Skin epidermis (tissue), 12 donors: ENCODE results near the gene ZNF785.
A peak's percentile ranks its signal among the peaks of the same experiment; 100 is the strongest.
"Not testable (repeated sequence)": the region's sequence is repeated elsewhere in the genome, so short reads cannot be mapped to it uniquely, and the experiment has no call there.

ENCODE experiments used
- H3K27ac ChIP-seq, 21 experiments: fragments of 200-600 bp; sonication (generic) in 11 of 21; one replicate each; pipeline ENCODE4 v1.5.0; 2020; ENCODE audit warnings: mild to moderate bottlenecking in 3 of 21, inconsistent platforms in 2 of 21, moderate library complexity in 2 of 21
- H3K4me3 ChIP-seq, 7 experiments: fragments of 200-600 bp; sonication (generic) in 2 of 7; one replicate each; pipeline ENCODE4 v1.5.0; 2020; ENCODE audit warnings: inconsistent platforms in 2 of 7, mild to moderate bottlenecking in 2 of 7, moderate library complexity in 1 of 7

The ZNF785 gene

DNA sequence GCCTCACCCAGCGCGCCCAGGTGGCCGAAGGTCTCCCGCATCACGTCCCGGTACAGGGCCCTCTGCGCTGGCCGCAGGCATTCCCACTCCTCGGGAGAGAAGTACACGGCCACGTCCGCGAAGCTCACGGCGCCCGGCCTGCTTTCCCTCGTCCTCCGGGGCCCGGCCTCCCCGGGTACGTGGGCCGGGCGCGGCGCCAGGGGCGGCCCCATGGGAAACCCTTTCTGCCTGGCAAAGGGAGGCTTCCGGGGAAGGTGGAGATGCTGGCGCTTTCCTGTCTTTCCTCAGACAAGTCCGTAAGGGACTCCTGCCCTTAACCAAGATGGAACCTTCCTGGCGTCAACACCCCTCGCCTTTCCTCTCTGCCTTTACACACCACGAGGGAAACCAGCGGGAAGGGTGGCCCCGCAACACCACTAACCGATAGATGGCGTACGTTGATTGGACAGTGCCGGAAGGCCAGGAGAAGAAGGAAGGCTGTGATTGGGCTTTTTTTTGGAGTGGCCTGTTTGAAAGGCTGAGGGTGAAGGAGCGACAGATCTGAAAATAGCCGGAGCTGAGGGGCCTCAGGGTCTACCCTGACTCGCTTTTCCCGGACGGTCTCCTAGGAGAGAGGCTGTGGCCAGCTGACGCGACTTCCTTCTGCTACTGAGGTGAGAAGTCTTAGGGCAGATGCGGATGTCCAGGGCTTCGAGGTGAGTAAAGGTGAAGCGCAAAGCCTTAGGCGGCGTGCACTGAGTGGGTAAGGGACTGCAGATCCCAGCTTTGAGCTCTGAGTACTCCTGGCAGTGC, at the start of gene ZNF785:
TSS of gene ZNF785 (minus strand) at position 298 of the 792 bp plus-strand sequence. CDS start at position 212, 86 bp downstream.
- H3K4me3 ChIP-seq, result peak within 1 kb of the TSS; percentile 58 to 84 (median 70)

DNA sequence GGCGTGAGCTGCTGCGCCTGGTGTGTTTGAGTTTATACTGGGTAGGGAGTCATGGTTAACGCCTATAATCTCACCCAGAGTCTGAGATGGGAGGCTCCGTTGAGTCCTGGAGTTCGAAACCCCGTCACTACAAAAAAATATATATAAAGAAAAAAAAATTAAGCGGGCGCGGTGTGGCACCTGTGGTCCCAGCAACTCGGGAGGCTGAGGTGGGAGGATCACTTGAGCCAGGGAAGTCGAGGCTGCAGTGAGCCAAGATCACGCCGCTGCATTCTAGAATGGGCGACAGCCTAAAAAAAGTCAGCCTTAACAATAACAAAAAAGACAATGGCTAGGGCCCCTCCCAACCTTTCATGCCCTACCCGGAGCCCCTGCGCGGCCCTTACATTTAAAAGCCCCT, 48.0 kb upstream of the ZNF785 start:
- peak overlapping the region; percentile 41 to 68 (median 57) for H3K4me3 ChIP-seq
- H3K27ac ChIP-seq, result peak overlapping the region; percentile 59 to 94 (median 84)

More for the DNA sequence above, at the start of gene ZNF785:
- H3K27ac ChIP-seq, result peak within 1 kb of the TSS; percentile 64 to 97 (median 92)

DNA sequence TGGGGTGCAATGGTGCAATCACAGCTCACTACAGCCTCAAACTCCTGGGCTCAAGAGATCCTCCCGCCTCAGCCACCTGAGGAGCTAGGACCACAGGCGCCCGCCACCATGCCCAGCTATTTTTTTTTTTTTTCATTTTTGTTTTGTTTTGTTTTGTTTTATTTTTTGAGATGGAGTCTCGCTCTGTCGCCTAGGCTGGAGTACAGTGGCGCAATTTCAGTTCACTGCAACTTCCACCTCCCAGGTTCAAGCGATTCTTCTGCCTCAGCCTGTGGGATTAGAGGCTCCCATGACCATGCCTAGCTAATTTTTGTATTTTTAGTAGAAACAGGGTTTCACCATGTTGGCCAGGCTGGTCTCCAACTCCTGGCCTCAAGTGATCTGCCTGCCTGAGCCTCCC, 47.0 kb upstream of the ZNF785 start:
- H3K4me3 ChIP-seq, H3K27ac ChIP-seq: not testable (repeated sequence)

DNA sequence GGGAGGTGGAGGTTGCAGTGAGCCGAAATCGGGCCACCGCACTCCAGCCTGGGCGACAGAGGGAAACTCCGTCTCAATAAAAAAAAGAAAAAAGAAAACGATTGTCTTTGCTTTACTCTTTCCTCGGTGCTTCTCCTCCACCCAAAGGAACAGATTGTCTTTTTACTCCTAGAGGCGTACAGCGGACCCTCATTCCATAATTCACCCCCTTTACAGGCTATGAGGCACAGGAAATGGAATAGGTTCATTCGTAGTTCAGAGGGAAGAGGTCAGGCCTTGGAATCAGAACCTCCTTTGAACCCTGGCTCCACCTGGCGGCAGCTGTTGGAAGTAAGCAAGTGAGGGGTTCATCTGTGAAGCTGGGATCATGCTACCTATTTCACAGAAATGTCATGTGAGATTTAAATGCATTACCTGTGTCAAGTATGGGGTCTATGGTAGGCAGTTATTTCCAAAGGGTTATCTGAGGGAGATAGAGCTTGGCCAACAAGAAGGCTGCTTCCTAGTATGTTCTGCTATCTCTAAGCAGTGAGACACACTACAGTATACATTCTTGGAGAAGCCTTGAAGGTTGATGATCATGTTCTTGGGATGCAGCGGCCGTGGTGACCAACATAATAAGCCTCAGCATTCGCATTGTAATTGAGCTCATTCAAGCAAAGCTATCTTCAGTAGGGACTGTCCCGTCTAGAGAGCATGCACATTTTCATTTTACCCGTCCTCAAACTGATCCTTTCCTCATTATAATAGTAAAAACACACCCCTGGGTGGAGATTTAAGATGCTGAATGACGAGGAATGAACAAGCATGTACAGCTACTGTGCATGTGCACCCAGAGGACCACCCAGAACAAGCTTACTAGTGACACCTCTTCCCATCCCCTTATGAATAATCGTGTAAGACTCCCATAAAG, 43.4 kb upstream of the ZNF785 start:
- H3K27ac ChIP-seq, result no peak overlapping the region
- H3K4me3 ChIP-seq, result peak overlapping the region in 1 of 7 experiments; percentile 16

DNA sequence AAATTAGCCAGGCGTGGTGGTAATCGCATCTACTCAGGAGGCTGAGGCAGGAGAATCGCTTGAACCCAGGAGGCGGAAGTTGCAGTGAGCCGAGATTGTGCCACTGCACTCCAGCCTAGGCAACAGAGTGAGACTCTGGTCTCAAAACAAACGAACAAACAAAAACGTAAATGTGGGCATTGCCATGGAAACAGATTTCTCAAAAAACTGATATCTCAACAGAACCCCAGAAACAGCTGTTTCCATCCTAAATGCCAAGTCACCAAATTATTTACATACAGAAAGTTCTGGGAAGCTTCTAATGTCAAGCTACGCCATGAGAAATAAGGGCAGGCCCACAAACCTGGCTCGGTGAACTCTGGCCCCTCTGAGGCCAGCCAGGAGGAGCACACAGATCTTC, 40.7 kb upstream of the ZNF785 start:
- Histone ChIP-seq H3K4me3 (no peak overlapping the region), H3K27ac (no peak overlapping the region)

DNA sequence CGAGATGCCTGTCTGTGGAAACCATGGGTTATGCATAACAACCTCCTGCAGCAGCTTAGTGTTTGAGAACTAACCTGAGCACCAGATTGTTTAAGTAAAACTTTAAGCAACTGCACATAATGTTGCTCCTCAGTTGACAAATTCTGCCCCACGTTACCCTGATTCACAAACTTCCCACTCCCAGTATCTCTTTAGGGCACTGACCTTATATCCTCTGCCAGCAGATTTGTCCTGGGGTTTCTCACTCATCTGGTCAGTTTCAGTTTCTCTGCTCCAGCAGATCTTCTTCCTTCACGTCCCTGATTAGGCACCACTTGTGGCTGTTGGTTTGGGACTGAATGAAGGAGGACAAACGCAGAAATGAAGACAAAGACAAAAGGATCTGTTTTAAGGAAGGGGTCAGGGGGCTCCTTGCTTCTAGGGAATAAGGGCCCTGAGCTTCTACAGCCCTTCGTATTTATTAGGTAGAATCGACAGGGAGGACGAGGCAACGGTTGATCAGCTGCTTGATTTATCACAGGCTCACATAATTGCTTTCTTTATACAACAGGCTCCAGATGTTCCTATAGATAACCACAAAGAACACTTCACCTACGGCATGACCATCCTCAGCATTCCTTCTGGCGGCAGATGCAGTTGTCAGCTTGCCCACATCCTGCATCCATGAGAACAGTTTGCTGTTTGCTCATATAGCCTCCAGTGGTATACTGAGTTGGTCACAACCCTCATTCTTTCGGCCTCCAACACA, 38.2 kb upstream of the ZNF785 start:
- H3K4me3 ChIP-seq, result no peak overlapping the region
- H3K27ac ChIP-seq, result no peak overlapping the region

DNA sequence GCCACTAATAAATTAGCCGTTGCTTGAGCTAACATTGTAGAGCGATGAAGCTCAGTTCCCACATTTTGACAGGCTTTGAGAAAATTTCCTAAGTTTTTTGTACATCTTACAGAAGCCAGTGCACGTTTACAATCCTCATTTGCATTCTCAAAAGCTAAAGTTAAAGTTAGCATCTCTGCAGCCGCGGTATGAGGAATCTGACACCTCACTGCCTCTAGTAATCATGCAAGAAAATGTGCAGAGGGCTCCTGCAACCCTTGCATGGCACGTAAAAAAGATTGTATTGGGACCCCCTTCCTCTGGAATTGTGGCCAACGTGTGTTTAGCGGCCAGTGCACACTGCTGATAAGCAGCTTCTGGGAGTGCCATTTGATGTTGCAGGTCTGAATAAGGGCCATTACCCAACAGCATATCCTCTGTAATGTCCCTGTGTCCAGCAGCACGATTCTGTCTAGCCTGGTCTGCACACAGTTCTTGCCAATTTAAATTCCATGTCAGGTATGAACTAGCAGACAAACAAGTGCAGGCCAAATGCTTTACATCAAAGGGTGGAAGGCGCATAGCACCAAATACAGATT, 37.0 kb upstream of the ZNF785 start:
- no peak overlapping the region for H3K4me3 ChIP-seq

DNA sequence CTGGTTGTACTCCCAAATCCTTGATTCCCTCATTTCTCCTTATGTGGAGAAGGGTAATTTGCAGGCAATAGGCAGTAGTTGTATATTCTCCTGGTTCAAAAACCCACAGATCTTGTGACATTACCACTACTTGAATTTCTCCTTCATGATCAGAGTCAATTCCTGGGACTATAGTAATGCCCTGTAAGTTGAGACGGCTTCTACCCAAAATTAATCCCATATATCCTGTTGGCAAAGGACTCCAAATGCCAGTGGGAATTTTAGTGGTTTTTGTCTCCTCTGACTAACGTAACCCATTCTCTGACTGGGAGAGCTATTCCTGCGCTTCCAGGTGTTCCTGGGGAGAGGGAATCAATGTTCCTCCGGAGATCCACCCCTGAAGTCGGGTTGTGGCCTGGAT, 36.3 kb upstream of the ZNF785 start:
- Histone ChIP-seq H3K27ac (peak overlapping the region in 1 of 21 experiments; percentile 3), H3K4me3 (no peak overlapping the region)

More for the DNA sequence above, 37.0 kb upstream of the ZNF785 start:
- no peak overlapping the region for H3K27ac ChIP-seq

DNA sequence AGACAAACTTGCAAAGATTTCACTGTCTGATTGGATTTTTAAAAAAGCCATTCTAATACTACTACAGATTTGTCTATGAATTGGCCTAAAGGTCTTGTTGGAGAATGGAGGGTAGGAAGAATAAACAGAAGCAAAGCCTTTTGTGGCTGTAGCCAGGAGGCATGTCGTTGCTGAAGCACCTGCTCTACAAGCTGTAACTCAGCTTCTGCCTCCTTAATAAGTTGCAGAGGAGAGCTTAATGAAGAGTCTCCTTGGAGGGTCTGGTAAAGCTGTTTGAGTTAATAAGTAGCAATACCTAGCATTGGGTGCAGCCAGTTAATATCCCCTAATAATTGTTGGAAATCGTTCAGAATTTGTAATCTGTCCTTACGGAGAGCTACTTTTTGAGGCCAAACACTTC, 34.7 kb upstream of the ZNF785 start:
- no peak overlapping the region for H3K4me3 ChIP-seq
- H3K27ac ChIP-seq, result no peak overlapping the region

DNA sequence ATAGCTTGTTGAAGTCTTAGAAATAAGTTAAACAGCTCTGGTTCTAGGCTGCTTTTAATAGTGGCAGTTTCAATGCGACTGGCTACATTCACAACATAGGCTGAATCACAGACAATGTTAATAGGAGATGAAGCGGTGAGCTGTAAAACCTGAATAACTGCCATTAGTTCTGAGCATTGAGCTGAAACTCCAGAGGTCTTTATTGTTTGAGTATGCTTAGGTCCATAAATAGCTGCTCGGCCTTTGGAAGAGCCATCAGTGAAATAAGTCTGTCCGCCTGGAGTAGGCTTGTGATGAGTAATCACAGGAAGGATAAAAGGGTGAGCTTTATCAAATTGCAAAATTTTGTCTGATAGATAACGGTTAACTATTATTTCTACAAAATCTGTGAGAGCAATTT, 34.1 kb upstream of the ZNF785 start:
- Histone ChIP-seq H3K4me3 (no peak overlapping the region), H3K27ac (peak overlapping the region in 1 of 21 experiments; percentile 17)

DNA sequence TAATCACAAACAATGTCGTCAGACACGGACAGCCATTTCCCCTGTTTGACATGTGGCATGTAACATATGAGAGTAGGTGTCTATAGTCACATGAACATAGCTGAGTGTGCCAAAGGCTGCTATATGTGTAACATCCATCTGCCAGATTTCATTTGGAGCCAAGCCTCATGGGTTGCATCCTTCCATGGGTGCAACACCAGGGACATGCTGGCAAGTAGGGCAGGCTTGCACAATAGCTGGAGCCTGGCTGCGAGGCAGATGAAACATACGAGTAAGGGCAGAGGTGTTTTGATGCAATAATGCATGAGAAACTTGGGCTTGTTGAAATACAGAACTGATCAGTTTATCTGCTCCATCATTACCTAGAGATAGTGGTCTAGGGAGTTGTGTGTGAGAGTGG, 33.7 kb upstream of the ZNF785 start:
- H3K4me3 ChIP-seq, result no peak overlapping the region
- H3K27ac ChIP-seq, result peak overlapping the region in 1 of 21 experiments; percentile 17

DNA sequence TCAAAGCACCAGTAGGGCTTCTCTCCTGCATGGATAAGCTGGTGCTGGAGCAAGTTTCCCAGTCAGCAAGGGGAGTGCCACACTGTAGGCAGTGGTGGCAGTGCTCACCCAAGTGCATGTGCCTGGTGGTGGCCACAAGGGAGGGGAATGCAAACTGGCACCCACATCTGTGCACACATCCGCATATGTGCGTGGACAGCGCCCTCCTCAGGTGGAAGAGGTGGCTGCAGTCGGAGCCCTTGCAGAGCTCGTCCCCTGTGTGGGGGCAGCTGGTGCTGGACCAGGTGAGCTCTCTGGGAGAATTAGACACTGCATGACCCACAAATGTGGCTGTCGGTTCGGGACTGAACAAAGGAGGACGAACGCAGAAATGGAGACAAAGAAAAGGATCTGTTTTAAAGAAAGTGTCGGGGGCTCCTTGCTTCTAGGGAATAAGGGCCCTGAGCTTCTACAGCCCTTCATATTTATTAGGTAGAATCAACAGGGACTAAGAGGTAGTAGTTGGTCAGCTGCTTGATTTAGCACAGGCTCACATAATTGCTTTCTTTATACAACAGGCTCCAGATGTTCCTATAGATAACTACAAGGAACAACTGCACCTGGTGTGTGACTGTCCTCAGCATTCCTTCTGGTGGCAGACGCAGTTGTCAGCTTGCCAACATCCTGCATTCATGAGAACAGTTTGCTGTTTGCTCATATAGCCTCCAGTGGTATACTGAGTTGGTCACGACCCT, 30.0 kb upstream of the ZNF785 start:
- Histone ChIP-seq H3K27ac (no peak overlapping the region), H3K4me3 (no peak overlapping the region)

DNA sequence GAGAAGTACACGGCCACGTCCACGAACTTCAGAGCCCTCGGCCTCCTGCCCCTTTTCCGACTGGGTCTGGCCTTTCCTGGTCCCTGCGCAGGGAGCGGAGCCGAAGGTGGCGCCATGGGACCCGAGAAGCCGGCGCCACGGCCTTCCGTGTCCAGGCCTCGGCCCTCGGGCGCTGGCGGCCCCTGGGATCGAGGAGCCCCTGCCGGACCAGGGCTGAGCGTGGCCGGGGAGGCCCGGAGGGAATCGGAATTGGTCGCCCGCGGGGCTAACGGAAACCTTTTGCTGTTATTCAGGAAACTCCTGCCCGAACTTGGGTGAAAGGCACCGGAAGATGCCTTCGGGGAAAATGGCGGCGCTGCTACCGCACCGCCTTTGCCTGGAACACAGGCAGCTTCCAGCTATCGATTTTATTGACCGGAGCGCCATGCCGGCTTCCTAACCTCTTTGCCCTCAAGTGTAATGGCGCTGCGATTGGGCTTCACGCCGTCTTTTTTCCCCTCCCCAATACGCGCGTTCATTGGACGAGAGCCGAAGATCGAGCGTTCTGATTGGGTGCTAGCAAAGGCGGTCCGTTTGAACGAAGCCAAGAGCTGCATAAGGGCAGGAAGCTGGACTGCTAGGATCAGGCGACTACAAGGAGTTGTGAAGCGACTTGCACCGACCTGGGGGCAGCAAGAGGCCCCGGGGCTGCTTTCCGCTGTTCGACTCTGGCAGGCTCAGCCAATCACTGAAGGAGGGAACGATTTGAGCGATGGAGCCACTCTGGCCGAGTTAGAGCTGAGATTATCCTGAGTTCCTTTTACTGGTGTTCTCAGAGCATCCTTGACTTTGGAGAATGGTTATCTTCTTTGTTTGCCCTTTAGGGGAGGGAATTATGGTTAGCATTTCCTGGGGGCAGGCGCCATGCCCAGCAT, 24.7 kb upstream of the ZNF785 start, which contains the start of gene ZNF689:
TSS of gene ZNF689 (minus strand) at position 464 of the 914 bp plus-strand sequence. CDS start at position 116, 348 bp downstream.
- Histone ChIP-seq H3K27ac (peak within 1 kb of the TSS; percentile 91 to 100 (median 97)), H3K4me3 (peak within 1 kb of the TSS; percentile 68 to 95 (median 79))

DNA sequence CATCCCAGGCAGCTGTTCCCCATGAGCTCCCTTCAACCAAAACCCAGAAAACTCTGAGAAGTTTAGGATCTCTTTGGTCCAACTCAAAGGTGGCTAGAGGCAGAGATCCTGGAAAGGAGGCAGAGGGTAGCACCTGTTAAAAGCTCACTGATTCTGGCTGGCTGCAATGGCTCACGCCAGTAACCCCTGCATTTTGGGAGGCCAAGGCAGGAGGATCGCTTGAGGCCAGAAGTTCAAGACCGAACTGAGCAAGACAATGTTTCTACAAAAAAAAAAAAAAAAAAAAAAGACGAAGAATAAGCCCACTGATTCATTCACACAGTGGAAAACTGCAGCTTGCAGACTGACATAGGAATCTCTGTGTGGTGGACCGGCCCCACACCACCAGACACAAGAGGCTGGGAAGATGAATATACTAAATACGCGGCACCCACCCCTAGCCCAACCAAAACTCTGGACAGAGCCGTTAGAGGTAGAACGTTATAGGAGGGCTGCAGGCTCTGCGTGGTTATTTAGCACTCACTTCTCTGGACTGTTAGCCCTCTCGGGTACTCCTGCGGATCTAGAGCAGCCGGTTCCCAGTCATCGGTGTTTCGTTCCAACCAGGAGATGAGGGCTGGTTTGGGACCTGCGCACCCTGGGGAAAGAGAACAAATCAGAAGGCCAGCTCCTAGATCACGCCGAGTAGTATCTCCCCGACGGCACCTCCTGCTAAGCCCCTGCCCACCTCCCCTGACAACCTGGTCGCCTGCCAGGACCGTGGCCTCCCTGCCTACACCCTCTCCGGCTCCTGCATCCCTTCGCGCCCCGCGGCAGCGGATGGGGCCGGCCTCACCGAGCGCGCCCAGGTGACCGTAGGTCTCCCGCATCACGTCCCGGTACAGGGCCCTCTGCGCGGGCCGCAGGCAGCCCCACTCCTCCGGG, 23.8 kb upstream of the ZNF785 start:
- peak overlapping the region; percentile 68 to 95 (median 79) for H3K4me3 ChIP-seq
- H3K27ac ChIP-seq, result peak overlapping the region; percentile 91 to 100 (median 97)

DNA sequence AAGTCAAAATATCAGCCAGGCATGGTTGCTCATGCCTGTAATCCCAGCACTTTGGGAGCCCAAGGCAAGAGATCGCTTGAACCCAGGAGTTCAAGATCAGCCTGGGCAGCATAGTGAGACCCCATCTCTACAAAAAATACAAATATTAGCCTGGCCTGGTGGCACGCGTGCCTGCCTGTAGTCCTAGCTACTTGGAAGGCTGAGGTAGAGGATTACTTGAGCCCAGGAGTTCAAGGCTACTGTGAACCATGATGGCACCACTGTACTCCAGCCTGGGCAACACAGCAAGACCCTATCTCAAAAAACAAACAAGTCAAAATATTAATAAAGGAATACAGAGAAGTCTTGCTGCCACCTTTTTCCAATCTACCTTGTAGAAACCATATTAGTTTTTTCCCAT, 20.5 kb upstream of the ZNF785 start:
- Histone ChIP-seq H3K4me3 (no peak overlapping the region), H3K27ac (peak overlapping the region in 3 of 21 experiments; percentile 4 to 54 (median 9))

DNA sequence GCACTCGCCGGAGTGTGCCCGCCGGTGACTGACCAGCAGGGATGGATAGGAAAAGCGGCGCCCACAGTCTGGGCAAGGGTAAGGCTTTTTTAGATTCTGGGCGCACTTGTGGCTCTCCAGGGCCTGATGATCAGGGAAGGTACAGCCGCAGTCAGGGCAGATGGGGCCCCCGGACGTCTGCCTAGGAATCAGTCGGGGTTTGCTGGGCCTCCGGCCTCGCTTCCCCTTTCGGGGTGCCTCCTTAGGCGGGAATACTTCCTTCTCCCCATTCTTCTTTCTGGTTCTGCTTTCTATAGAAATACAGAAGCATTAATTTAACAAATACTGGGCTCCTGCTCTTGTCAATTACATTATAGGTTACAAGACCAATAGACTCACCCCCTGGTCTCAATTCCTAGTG, 19.7 kb upstream of the ZNF785 start:
- Histone ChIP-seq H3K4me3 (no peak overlapping the region), H3K27ac (peak overlapping the region in 6 of 21 experiments; percentile 17 to 54 (median 46))
